Esophagus muscularis mucosa (tissue), 3 donors: ENCODE data around the gene ARHGEF5.

Source experiments
- CTCF ChIP-seq, 3 experiments: fragments of 200-600 bp in 2 of 3; fragments of 450-650 bp in 1 of 3; sonication (generic) in 2 of 3; IDR thresholded peaks; one replicate each; pipeline ENCODE4 v1.5.1; 2017 to 2019; ENCODE audit warnings: antibody characterized with exemption in 3 of 3, mild to moderate bottlenecking in 2 of 3, moderate library complexity in 1 of 3
- POLR2A ChIP-seq: fragments of 450-650 bp; IDR thresholded peaks from one replicate; pipeline ENCODE4 v1.6.1; 2017; ENCODE audit warnings: antibody characterized with exemption, moderate library complexity, mild to moderate bottlenecking, low read depth

- TF ChIP-seq CTCF (IDR thresholded peaks at IDR 0.05) (no peak), POLR2A (no peak)
Measured at GRCh38 chr7:144398291-144398690, 43.1 kb downstream of the ARHGEF5 start.
